Ectodermal cell (in vitro differentiated cells): ENCODE measurements around the gene RAD51B.

Experiments
- H3K27ac ChIP-seq: 2 replicates; pipeline ENCODE4 v1.7.0; 2013; ENCODE audit warnings: mild to moderate bottlenecking, low read depth, low read length; ENCODE audit not compliant: insufficient read depth, poor library complexity, severe bottlenecking
- H3K27me3 ChIP-seq: 2 replicates; pipeline ENCODE4 v1.7.0; 2013; ENCODE audit warnings: mild to moderate bottlenecking, low read length; ENCODE audit not compliant: insufficient read depth, control insufficient read depth, poor library complexity, severe bottlenecking
- H3K36me3 ChIP-seq: one replicate; pipeline ENCODE4 v1.7.0; 2013; ENCODE audit warnings: low read length; ENCODE audit not compliant: control insufficient read depth, insufficient read depth
- H3K4me1 ChIP-seq: one replicate; pipeline ENCODE4 v1.7.0; 2013; ENCODE audit warnings: low read length; ENCODE audit not compliant: control insufficient read depth, insufficient read depth
- H3K4me3 ChIP-seq: 2 replicates; pipeline ENCODE4 v1.7.0; 2013; ENCODE audit warnings: low read depth, low read length, control low read depth; ENCODE audit not compliant: insufficient read depth
- H3K9me3 ChIP-seq: 2 replicates; pipeline ENCODE4 v1.7.0; 2013; ENCODE audit warnings: mild to moderate bottlenecking, low read length, moderate library complexity; ENCODE audit not compliant: control insufficient read depth
- WGBS, 2 experiments: methylation state at CpG; one replicate each; pipeline ENCODE4 v1.1.7; 2013; ENCODE audit warnings: missing lambda C conversion rate in 2 of 2; 5-methylcytosine and 5-hydroxymethylcytosine counted together

The RAD51B gene

GRCh38 chr14:68634332-68634731 lies 814.8 kb downstream of the RAD51B start:
- no peaks in the 10 kb centered on the region for H3K27me3 ChIP-seq
- no peak overlapping the region for H3K27ac ChIP-seq
- no peaks in the 10 kb centered on the region for H3K36me3 ChIP-seq
- no peaks in the 10 kb centered on the region for H3K9me3 ChIP-seq
- H3K4me1 ChIP-seq: peaks cover 33% of the 10 kb centered on the region
- WGBS, 2 experiments: 74 to 84% methylated on average over 9 of the region's 9 CpGs
- no peak overlapping the region for H3K4me3 ChIP-seq

GRCh38 chr14:68634874-68635595 lies 815.5 kb downstream of the RAD51B start:
- no peak overlapping the region for H3K27ac ChIP-seq
- H3K27me3 ChIP-seq: no peaks in the 10 kb centered on the region
- H3K4me1 ChIP-seq: peaks cover 31% of the 10 kb centered on the region
- no peak overlapping the region for H3K4me3 ChIP-seq
- no peaks in the 10 kb centered on the region for H3K9me3 ChIP-seq
- 89 to 92% methylated on average over 4 to 5 of the region's 5 CpGs for WGBS, 2 experiments
- H3K36me3 ChIP-seq: no peaks in the 10 kb centered on the region

- Histone ChIP-seq H3K4me3 (no peak overlapping the region), H3K4me1 (peaks cover 31% of the 10 kb centered on the region), H3K27me3 (no peaks in the 10 kb centered on the region), H3K36me3 (no peaks in the 10 kb centered on the region), H3K9me3 (peaks cover 5% of the 10 kb centered on the region), H3K27ac (no peak overlapping the region)
- WGBS, 2 experiments: 86 to 94% methylated on average over 4 to 5 of the region's 5 CpGs
Measured at GRCh38 chr14:68636597-68636996, 817.0 kb downstream of the RAD51B start.

- Histone ChIP-seq H3K27ac (no peak overlapping the region), H3K27me3 (no peaks in the 10 kb centered on the region), H3K4me1 (peaks cover 31% of the 10 kb centered on the region), H3K36me3 (no peaks in the 10 kb centered on the region), H3K9me3 (peaks cover 7% of the 10 kb centered on the region), H3K4me3 (no peak overlapping the region)
- 91 to 93% methylated on average over 13 of the region's 13 CpGs for WGBS, 2 experiments
Measured at GRCh38 chr14:68637106-68638021, 817.8 kb downstream of the RAD51B start.

GRCh38 chr14:68638141-68638999 lies 818.8 kb downstream of the RAD51B start:
- WGBS, 2 experiments: 93% methylated on average over 11 to 12 of the region's 12 CpGs
- Histone ChIP-seq H3K27ac (no peak overlapping the region), H3K27me3 (no peaks in the 10 kb centered on the region), H3K9me3 (peaks cover 7% of the 10 kb centered on the region), H3K4me3 (no peak overlapping the region), H3K4me1 (peaks cover 30% of the 10 kb centered on the region), H3K36me3 (no peaks in the 10 kb centered on the region)

- 88 to 91% methylated on average over 6 of the region's 6 CpGs for WGBS, 2 experiments
- H3K4me1 ChIP-seq: peaks cover 21% of the 10 kb centered on the region
- no peak overlapping the region for H3K4me3 ChIP-seq
- no peaks in the 10 kb centered on the region for H3K36me3 ChIP-seq
- peaks cover 7% of the 10 kb centered on the region for H3K9me3 ChIP-seq
- H3K27ac ChIP-seq: no peak overlapping the region
- no peaks in the 10 kb centered on the region for H3K27me3 ChIP-seq
Measured at GRCh38 chr14:68639000-68639757, 819.6 kb downstream of the RAD51B start.

- WGBS, 2 experiments: 94 to 97% methylated on average over 10 of the region's 10 CpGs
Measured at GRCh38 chr14:68639758-68640574, 820.4 kb downstream of the RAD51B start.

GRCh38 chr14:68643673-68644072 lies 824.1 kb downstream of the RAD51B start:
- H3K27me3 ChIP-seq: no peaks in the 10 kb centered on the region
- WGBS, 2 experiments: 87 to 95% methylated on average over 2 of the region's 2 CpGs

More at GRCh38 chr14:68639758-68640574, 820.4 kb downstream of the RAD51B start:
- H3K4me3 ChIP-seq: no peak overlapping the region
- no peaks in the 10 kb centered on the region for H3K36me3 ChIP-seq
- H3K9me3 ChIP-seq: peaks cover 7% of the 10 kb centered on the region
- H3K4me1 ChIP-seq: peaks cover 16% of the 10 kb centered on the region
- no peaks in the 10 kb centered on the region for H3K27me3 ChIP-seq
- no peak overlapping the region for H3K27ac ChIP-seq

GRCh38 chr14:68644101-68644500 lies 824.5 kb downstream of the RAD51B start:
- H3K4me3 ChIP-seq: no peak overlapping the region
- WGBS, 2 experiments: 86 to 87% methylated on average over 1 of the region's 1 CpG
- H3K9me3 ChIP-seq: peaks cover 7% of the 10 kb centered on the region
- H3K36me3 ChIP-seq: no peaks in the 10 kb centered on the region
- H3K27ac ChIP-seq: no peak overlapping the region
- peaks cover under 1% of the 10 kb centered on the region for H3K4me1 ChIP-seq
- H3K27me3 ChIP-seq: no peaks in the 10 kb centered on the region

More at GRCh38 chr14:68643673-68644072, 824.1 kb downstream of the RAD51B start:
- Histone ChIP-seq H3K4me1 (peaks cover 4% of the 10 kb centered on the region), H3K36me3 (no peaks in the 10 kb centered on the region), H3K9me3 (peaks cover 7% of the 10 kb centered on the region), H3K27ac (no peak overlapping the region), H3K4me3 (no peak overlapping the region)
